ENCODE results near the gene RGS3.
"Not testable (repeated sequence)": the region's sequence is repeated elsewhere in the genome, so short reads cannot be mapped to it uniquely, and the experiment has no call there.

Gene RGS3

DNA sequence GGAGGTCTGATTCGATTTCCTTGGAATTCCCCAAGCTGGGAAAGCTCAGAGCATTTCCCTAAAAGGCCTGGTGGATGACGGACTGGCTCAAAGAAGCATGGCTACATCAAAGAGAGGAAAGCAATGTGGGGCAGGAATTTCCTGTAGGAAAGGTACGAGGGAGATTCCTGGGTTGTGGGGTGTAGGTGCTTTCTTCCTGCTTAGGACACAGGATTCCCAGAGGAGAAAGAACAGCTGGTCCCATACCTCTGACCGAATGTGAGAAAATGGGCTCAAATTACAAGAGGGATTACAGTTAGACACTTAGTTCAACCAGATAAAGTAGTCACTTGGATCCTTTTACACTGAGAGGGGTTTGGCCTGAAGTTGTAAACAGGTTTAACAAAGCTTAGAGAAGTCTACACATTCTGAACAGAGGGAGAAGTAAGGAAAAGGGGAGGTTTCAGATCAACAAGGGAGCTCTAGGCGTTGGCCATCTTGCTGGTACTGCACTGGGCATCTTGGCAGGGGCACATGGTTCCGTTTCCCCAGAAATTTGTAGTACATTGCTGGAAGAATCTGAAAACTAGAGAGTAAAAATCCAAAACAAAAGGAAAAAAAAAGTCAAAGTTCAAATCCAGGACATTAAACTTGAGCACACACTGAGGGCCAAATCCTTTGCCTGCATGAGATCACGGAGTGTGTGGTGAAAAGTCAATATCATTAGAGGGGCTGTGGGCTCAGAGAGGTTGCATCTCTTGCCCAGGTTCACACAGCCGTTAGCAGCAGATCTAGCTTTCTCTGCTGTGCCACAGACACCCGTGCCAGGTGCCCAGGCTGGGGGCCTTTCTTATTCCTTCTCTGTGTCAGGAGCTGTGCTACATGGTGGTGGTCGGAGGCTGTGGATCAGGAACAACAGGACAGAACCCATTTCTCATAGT, 171.3 kb downstream of the RGS3 start:
- DNase-seq (ENCODE audit: low read depth, low spot score): no peak

DNA sequence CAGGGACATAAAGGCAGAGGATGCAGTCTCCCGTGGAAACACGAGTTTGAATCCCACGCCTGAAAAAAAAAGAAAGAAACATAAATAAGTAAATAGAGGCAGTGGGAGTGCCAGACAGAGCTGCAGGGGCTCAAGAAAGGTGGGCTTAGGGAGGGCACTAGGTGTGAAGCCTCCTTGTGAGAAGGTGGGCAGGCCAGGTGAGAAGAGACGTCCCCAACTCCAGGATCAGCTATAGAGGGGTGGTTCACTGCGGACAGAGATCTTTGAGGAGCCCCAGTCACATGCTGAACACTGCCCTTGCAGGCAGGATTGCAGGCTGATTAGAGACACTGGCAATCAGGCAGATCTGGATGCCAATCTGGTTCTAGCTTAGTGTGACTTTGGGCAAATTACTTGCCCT, 172.1 kb downstream of the RGS3 start:
- DNase-seq (ENCODE audit: low read depth, low spot score): no peak

- no peak for DNase-seq (ENCODE audit: low read depth, low spot score)
Measured at GRCh38 chr9:113636165-113636564, 172.6 kb downstream of the RGS3 start.

DNA sequence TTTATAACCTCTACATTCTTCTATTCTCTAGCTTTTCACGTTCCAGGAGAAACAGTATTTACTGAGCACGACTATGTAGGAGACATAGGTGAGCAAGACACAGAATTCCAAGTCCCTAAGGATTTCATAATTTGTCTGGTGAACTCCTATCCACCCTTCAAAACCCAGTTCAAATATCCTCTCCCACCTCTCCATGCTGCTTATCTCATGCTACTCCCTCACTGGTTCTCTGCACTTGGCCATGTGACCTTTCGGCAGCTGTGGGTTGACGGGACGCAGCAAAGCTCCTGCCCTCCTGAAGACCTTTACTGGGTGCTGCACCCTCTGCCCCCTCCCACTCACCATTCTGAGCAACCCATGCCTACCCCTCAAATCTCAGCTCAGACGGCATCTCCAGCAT, 173.2 kb downstream of the RGS3 start:
- DNase-seq (ENCODE audit: low read depth, low spot score): no peak

GRCh38 chr9:113638490-113638889, 175.0 kb downstream of the RGS3 start:
- DNase-seq (ENCODE audit: low read depth, low spot score): no peak

- DNase-seq (ENCODE audit: low read depth, low spot score): no peak
Measured at GRCh38 chr9:113638897-113639296, 175.4 kb downstream of the RGS3 start.

- not testable (repeated sequence) for DNase-seq (ENCODE audit: low read depth, low spot score)
Measured at GRCh38 chr9:113639411-113639970, 176.0 kb downstream of the RGS3 start.

DNA sequence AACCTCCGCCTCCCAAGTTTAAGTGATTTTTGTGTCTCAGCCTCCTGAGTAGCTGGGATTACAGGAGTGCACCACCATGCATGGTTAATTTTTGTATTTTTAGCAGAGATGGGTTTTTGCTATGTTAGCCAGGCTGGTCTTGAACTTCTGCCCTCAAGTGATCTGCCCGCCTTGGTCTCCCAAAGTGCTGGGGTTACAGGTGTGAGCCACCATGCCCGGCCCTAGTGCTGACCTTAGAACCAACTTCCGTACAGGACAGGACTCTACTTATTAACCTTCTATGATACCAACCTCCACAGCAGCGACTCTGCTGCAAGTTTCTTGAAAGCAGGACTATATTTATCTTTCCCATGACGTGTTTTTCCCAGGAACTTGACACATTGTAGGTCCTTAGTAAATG, 176.9 kb downstream of the RGS3 start:
- DNase-seq (ENCODE audit: low read depth, low spot score): no peak

DNA sequence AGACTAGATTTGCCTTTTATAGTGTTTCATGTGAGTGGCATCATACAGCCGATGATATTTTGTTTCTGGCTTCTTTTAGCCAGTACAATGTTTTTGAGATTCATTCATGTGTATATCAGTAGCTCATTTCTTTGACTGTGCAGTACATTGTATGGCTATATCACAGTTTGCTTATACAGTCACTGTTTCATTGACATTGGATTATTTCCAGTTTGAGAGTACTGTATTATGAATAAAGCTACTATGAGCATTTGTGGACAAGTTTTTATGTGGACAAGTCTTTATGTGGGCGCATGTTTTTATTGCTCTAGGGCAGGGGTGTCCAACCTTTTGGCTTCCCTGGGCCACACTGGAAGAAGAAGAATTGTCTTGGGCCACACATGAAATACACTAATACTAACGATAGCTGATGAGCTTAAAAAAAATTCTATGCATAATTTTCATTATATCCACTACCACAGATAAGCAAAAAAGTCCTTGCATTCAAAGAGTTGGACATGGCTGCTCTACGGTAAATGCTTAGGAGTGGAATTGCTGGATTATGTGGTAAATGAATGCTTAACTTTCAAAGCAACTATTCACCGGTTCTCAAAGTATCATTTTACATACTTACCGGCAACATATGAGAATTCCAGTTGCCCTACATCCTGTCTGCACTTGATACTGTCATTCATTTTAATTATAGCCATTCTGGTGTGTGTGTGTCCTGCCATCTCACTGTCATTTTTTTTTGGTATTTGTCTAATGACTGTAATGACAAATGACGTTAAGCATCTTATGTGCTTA, 177.8 kb downstream of the RGS3 start:
- DNase-seq (ENCODE audit: low read depth, low spot score): no peak

DNA sequence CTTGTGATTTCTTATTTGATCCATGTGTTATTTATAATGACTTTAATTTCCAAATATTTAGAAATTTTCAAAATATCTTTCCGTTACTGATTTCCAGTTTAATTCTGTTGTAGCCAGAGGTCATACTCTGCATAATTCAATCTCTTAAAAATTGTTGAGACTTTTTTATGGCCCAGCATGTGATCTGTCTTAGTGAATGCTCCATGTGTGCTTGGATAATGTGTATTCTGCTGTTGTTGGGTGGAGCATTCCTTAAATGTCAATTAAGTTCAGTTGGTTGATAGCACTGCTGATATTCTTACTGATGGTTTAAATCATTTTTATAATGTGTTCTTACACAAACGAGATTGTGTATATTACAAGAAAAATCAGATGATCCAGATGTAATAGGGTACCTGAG, 180.8 kb downstream of the RGS3 start:
- DNase-seq (ENCODE audit: low read depth, low spot score): no peak

DNA sequence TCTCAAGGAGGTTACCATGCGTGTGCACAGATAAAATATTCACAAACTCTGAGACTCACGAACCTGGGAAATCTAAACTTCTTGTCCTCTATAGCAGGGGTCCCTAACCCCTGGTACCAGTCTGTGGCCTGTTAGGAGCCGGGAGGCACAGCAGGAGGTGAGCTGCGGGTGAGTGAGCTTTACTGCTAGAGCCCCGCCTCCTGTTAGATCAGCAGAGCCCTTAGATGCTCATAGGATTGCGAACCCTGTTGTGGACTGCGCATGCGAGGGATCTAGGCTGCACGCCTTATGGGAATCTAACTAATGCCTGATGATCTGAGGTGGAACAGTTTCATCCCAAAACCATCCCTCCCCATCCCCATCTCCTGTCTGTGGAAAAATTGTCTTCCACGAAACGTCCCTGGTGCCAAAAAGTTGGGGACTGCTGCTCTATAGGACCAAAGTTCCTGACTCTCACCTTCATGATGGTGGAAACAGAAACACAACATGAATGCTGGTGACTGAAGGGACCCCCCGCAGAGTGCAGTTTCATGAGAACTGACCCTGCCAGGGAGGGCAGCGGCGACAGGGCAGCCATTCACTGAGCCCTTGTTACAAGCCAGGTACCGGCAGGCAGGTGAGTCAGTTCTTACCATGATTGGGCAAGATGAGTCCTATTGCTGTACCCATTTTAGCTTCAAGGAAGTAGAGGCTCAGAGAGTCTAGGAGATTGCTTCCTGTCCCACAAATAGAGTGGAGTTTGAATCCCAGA, 181.9 kb downstream of the RGS3 start:
- DNase-seq (ENCODE audit: low read depth, low spot score): no peak

DNA sequence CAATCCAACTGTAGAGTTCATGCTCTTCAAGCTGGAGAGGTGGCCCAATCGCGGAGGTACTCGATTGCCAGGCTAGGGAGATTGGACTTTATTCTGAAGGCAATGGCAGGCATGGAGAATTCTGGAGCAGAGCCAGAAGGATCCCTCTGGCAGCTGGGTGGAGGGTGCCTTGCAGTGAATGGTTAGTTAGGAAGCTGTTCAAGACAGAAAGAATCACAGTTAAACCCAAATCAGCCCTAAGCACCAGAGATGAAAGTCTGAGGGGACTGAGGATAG, 182.4 kb downstream of the RGS3 start:
- no peak for DNase-seq (ENCODE audit: low read depth, low spot score)

GRCh38 chr9:113646491-113646890, 183.0 kb downstream of the RGS3 start:
- DNase-seq (ENCODE audit: low read depth, low spot score): no peak

All from activated CD4-positive, CD25-positive, alpha-beta regulatory T cell treated with anti-CD3 and anti-CD28 coated beads, Interleukin-2, amount 50 U/mL, for 16 hours (primary cell).